ENCODE measurements around the gene PDXDC1. TPM values are rescaled to one million over a fixed set of nuclear protein-coding genes. Genes with fewer than 3 reads are reported as not detected.
"Not testable (repeated sequence)": the region's sequence is repeated elsewhere in the genome, so short reads cannot be mapped to it uniquely, and the experiment has no call there.

Gene PDXDC1
- total RNA-seq, 2 donors from 2014 or later: 163 to 202 TPM

- not testable (repeated sequence) for H3K27me3 ChIP-seq (ENCODE audit: control insufficient read depth, insufficient read depth, low read length, poor library complexity, severe bottlenecking); H3K27ac Mint-ChIP-seq; H3K36me3 Mint-ChIP-seq (ENCODE audit: low read depth); H3K4me3 ChIP-seq (ENCODE audit: low read length); H3K27ac ChIP-seq (ENCODE audit: low read depth, low read length); H3K4me1 Mint-ChIP-seq; H3K4me1 ChIP-seq (ENCODE audit: control insufficient read depth, insufficient read depth, low read length); H3K36me3 ChIP-seq (ENCODE audit: control insufficient read depth, insufficient read depth, low read length); H3K9me3 ChIP-seq (ENCODE audit: control insufficient read depth, low read length); H3K9me3 Mint-ChIP-seq; H3K9ac ChIP-seq (ENCODE audit: extremely low read depth, low read length, poor library complexity, severe bottlenecking); H3K4me3 Mint-ChIP-seq; H3K27me3 Mint-ChIP-seq (ENCODE audit: insufficient read depth)
- peak; percentile 40 for DNase-seq
- 93 to 95% methylated on average over 18 to 34 of the region's 35 CpGs for WGBS, 2 experiments (ENCODE audit: insufficient coverage in 1 of 2, insufficient read length in 1 of 2)
These were observed 170.8 kb downstream of the PDXDC1 start for GRCh38 chr16:15145418-15146263.

- H3K36me3 Mint-ChIP-seq (ENCODE audit: low read depth); H3K4me1 ChIP-seq (ENCODE audit: control insufficient read depth, insufficient read depth, low read length); H3K27ac ChIP-seq (ENCODE audit: low read depth, low read length); H3K4me3 Mint-ChIP-seq; H3K36me3 ChIP-seq (ENCODE audit: control insufficient read depth, insufficient read depth, low read length); H3K9me3 Mint-ChIP-seq; H3K9me3 ChIP-seq (ENCODE audit: control insufficient read depth, low read length); H3K4me1 Mint-ChIP-seq; H3K27me3 ChIP-seq (ENCODE audit: control insufficient read depth, insufficient read depth, low read length, poor library complexity, severe bottlenecking); H3K27me3 Mint-ChIP-seq (ENCODE audit: insufficient read depth); H3K9ac ChIP-seq (ENCODE audit: extremely low read depth, low read length, poor library complexity, severe bottlenecking); H3K4me3 ChIP-seq (ENCODE audit: low read length): not testable (repeated sequence)
- peak; percentile 38 for DNase-seq
- WGBS, 2 experiments (ENCODE audit: insufficient coverage in 1 of 2, insufficient read length in 1 of 2): 92 to 97% methylated on average over 13 to 22 of the region's 23 CpGs
- H3K27ac Mint-ChIP-seq: peak overlapping the region; percentile 52
These were observed 171.4 kb downstream of the PDXDC1 start for GRCh38 chr16:15146264-15146662.

- H3K4me3 ChIP-seq (ENCODE audit: low read length); H3K4me3 Mint-ChIP-seq; H3K27me3 Mint-ChIP-seq (ENCODE audit: insufficient read depth); DNase-seq; H3K4me1 Mint-ChIP-seq; H3K36me3 ChIP-seq (ENCODE audit: control insufficient read depth, insufficient read depth, low read length); H3K9ac ChIP-seq (ENCODE audit: extremely low read depth, low read length, poor library complexity, severe bottlenecking); H3K27me3 ChIP-seq (ENCODE audit: control insufficient read depth, insufficient read depth, low read length, poor library complexity, severe bottlenecking); H3K9me3 ChIP-seq (ENCODE audit: control insufficient read depth, low read length); H3K4me1 ChIP-seq (ENCODE audit: control insufficient read depth, insufficient read depth, low read length); H3K36me3 Mint-ChIP-seq (ENCODE audit: low read depth); H3K9me3 Mint-ChIP-seq; H3K27ac Mint-ChIP-seq; H3K27ac ChIP-seq (ENCODE audit: low read depth, low read length): not testable (repeated sequence)
- WGBS, 2 experiments (ENCODE audit: insufficient coverage in 1 of 2, insufficient read length in 1 of 2): 92 to 93% methylated on average over 3 to 19 of the region's 19 CpGs
These were observed 174.0 kb downstream of the PDXDC1 start for GRCh38 chr16:15148831-15149230.

GRCh38 chr16:15149260-15149659 is 174.4 kb downstream of the PDXDC1 start:
- not testable (repeated sequence) for H3K4me3 Mint-ChIP-seq; DNase-seq; H3K27me3 Mint-ChIP-seq (ENCODE audit: insufficient read depth); H3K9me3 ChIP-seq (ENCODE audit: control insufficient read depth, low read length); H3K36me3 ChIP-seq (ENCODE audit: control insufficient read depth, insufficient read depth, low read length); H3K9ac ChIP-seq (ENCODE audit: extremely low read depth, low read length, poor library complexity, severe bottlenecking); H3K9me3 Mint-ChIP-seq; H3K4me1 ChIP-seq (ENCODE audit: control insufficient read depth, insufficient read depth, low read length); H3K27ac Mint-ChIP-seq; H3K36me3 Mint-ChIP-seq (ENCODE audit: low read depth); H3K27me3 ChIP-seq (ENCODE audit: control insufficient read depth, insufficient read depth, low read length, poor library complexity, severe bottlenecking); H3K4me1 Mint-ChIP-seq; H3K27ac ChIP-seq (ENCODE audit: low read depth, low read length); H3K4me3 ChIP-seq (ENCODE audit: low read length)
- 89 to 100% methylated on average over 1 to 12 of the region's 12 CpGs for WGBS, 2 experiments (ENCODE audit: insufficient coverage in 1 of 2, insufficient read length in 1 of 2)

- peak overlapping the region; percentile 58 for H3K4me3 ChIP-seq (ENCODE audit: low read length)
- H3K36me3 ChIP-seq (ENCODE audit: control insufficient read depth, insufficient read depth, low read length); H3K27me3 ChIP-seq (ENCODE audit: control insufficient read depth, insufficient read depth, low read length, poor library complexity, severe bottlenecking); H3K27ac Mint-ChIP-seq; H3K9me3 ChIP-seq (ENCODE audit: control insufficient read depth, low read length); H3K9me3 Mint-ChIP-seq; H3K4me1 ChIP-seq (ENCODE audit: control insufficient read depth, insufficient read depth, low read length); H3K27me3 Mint-ChIP-seq (ENCODE audit: insufficient read depth); H3K4me1 Mint-ChIP-seq; H3K9ac ChIP-seq (ENCODE audit: extremely low read depth, low read length, poor library complexity, severe bottlenecking); H3K36me3 Mint-ChIP-seq (ENCODE audit: low read depth); H3K27ac ChIP-seq (ENCODE audit: low read depth, low read length): not testable (repeated sequence)
- peak; percentile 51 for DNase-seq
- no CpG with 5 or more reads among the region's 48 CpGs for WGBS, 2 experiments (ENCODE audit: insufficient coverage in 1 of 2, insufficient read length in 1 of 2)
- H3K4me3 Mint-ChIP-seq: peak overlapping the region; percentile 57
These were observed 179.2 kb downstream of the PDXDC1 start for GRCh38 chr16:15154005-15154404.

- 0% methylated on average over 48 of the region's 80 CpGs; no CpG with 5 or more reads in 1 of the 2 experiments for WGBS, 2 experiments (ENCODE audit: insufficient coverage in 1 of 2, insufficient read length in 1 of 2)
- H3K9me3 ChIP-seq (ENCODE audit: control insufficient read depth, low read length); H3K9me3 Mint-ChIP-seq; H3K27ac Mint-ChIP-seq; H3K36me3 ChIP-seq (ENCODE audit: control insufficient read depth, insufficient read depth, low read length); H3K36me3 Mint-ChIP-seq (ENCODE audit: low read depth); H3K9ac ChIP-seq (ENCODE audit: extremely low read depth, low read length, poor library complexity, severe bottlenecking); H3K27me3 ChIP-seq (ENCODE audit: control insufficient read depth, insufficient read depth, low read length, poor library complexity, severe bottlenecking); H3K27me3 Mint-ChIP-seq (ENCODE audit: insufficient read depth); H3K4me1 ChIP-seq (ENCODE audit: control insufficient read depth, insufficient read depth, low read length); H3K27ac ChIP-seq (ENCODE audit: low read depth, low read length); H3K4me1 Mint-ChIP-seq: not testable (repeated sequence)
- peak overlapping the region; percentile 71 for H3K4me3 ChIP-seq (ENCODE audit: low read length)
- peak overlapping the region; percentile 63 for H3K4me3 Mint-ChIP-seq
- peak; percentile 90 for DNase-seq
These were observed 180.1 kb downstream of the PDXDC1 start for GRCh38 chr16:15154650-15155562.

Measured in endodermal cell (in vitro differentiated cells).